Astrocyte (in vitro differentiated cells and primary cell): Measurements from ENCODE around the gene ZBTB37. TPM values are rescaled to one million over a fixed set of nuclear protein-coding genes. Genes with fewer than 3 reads are reported as not detected.

ENCODE experiments used
- DNase-seq: peaks from one replicate; pipeline ENCODE4 v3.0.0-alpha.2; 2010; ENCODE audit warnings: low read depth
- FAIRE-seq: peaks from 2 replicates; lab custom pipeline; 2011; peaks lifted over from hg19 to GRCh38; lab: Jason Lieb, UNC
- H2AFZ ChIP-seq: 2 replicates; pipeline ENCODE4 v1.6.0; 2012; ENCODE audit warnings: low read depth, low read length, inconsistent platforms
- H3K27ac ChIP-seq: 2 replicates; pipeline ENCODE4 v1.5.1; 2011; ENCODE audit warnings: low read depth, low read length, inconsistent platforms
- H3K27me3 ChIP-seq: 2 replicates; pipeline ENCODE4 v1.6.0; 2011; ENCODE audit warnings: low read length, inconsistent platforms; ENCODE audit not compliant: insufficient read depth
- H3K36me3 ChIP-seq: 2 replicates; pipeline ENCODE4 v1.5.1; 2011; ENCODE audit warnings: low read length, inconsistent platforms; ENCODE audit not compliant: insufficient read depth
- H3K4me1 ChIP-seq: 2 replicates; pipeline ENCODE4 v1.5.1; 2011; ENCODE audit warnings: low read length, inconsistent platforms; ENCODE audit not compliant: insufficient read depth
- H3K4me2 ChIP-seq: 2 replicates; pipeline ENCODE4 v1.6.0; 2012; ENCODE audit warnings: low read length, inconsistent platforms
- H3K4me3 ChIP-seq: 2 replicates; pipeline ENCODE4 v1.5.1; 2011; ENCODE audit warnings: low read depth, mild to moderate bottlenecking, low read length, inconsistent platforms; ENCODE audit not compliant: insufficient read depth
- H3K79me2 ChIP-seq: 2 replicates; pipeline ENCODE4 v1.6.0; 2012; ENCODE audit warnings: mild to moderate bottlenecking, low read length, inconsistent platforms; ENCODE audit not compliant: insufficient read depth
- H3K9ac ChIP-seq: 2 replicates; pipeline ENCODE4 v1.6.0; 2012; ENCODE audit warnings: mild to moderate bottlenecking, low read length, inconsistent platforms
- H3K9me3 ChIP-seq: 2 replicates; pipeline ENCODE4 v1.5.1; 2012; ENCODE audit warnings: low read depth, mild to moderate bottlenecking, low read length, inconsistent platforms; ENCODE audit not compliant: insufficient read depth
- H4K20me1 ChIP-seq: 2 replicates; pipeline ENCODE4 v1.6.0; 2012; ENCODE audit warnings: low read length, inconsistent platforms; ENCODE audit not compliant: insufficient read depth
- H3K27ac Mint-ChIP-seq: one replicate; pipeline ENCODE4 v1.8.0; 2021; ENCODE audit warnings: mild to moderate bottlenecking, mixed read lengths; ENCODE audit not compliant: unreplicated experiment
- H3K27me3 Mint-ChIP-seq: one replicate; pipeline ENCODE4 v1.8.0; 2021; ENCODE audit warnings: low read depth, mixed read lengths; ENCODE audit not compliant: unreplicated experiment
- H3K36me3 Mint-ChIP-seq: one replicate; pipeline ENCODE4 v1.8.0; 2021; ENCODE audit warnings: low read depth, mixed read lengths; ENCODE audit not compliant: unreplicated experiment
- H3K4me1 Mint-ChIP-seq: one replicate; pipeline ENCODE4 v1.8.0; 2021; ENCODE audit warnings: low read depth, mixed read lengths; ENCODE audit not compliant: unreplicated experiment
- H3K4me3 Mint-ChIP-seq: one replicate; pipeline ENCODE4 v1.8.0; 2021; ENCODE audit warnings: mild to moderate bottlenecking, moderate library complexity, mixed read lengths; ENCODE audit not compliant: unreplicated experiment
- H3K9me3 Mint-ChIP-seq: one replicate; pipeline ENCODE4 v1.8.0; 2021; ENCODE audit warnings: mild to moderate bottlenecking, mixed read lengths; ENCODE audit not compliant: unreplicated experiment
- CTCF ChIP-seq: IDR thresholded peaks from 2 replicates; pipeline ENCODE4 v1.5.1; 2011; ENCODE audit warnings: low read depth, mild to moderate bottlenecking, inconsistent platforms, low read length, moderate library complexity; ENCODE audit not compliant: insufficient read depth
- EZH2 ChIP-seq: IDR thresholded peaks from 2 replicates; pipeline ENCODE4 v1.6.1; 2012; ENCODE audit warnings: mild to moderate bottlenecking, low read length, inconsistent platforms; ENCODE audit not compliant: insufficient read depth
- total RNA-seq: library from RNA; stranded (reverse); gene quantifications from 2 replicates; pipeline ENCODE4 v1.2.1, GENCODE V29; 2021

The ZBTB37 gene
- total RNA-seq, 1 donor from 2014 or later, result 10.7 TPM

- H3K9ac ChIP-seq, result no peak overlapping the region
Measured at GRCh38 chr1:173870252-173871075, 2.3 kb downstream of the ZBTB37 start.

GRCh38 chr1:173871091-173871490 is 2.9 kb downstream of the ZBTB37 start:
- no peak overlapping the region for H3K4me3 Mint-ChIP-seq
- no peaks in the 10 kb centered on the region for H3K27me3 Mint-ChIP-seq
- H3K79me2 ChIP-seq, result peaks cover 31% of the 10 kb centered on the region

More at GRCh38 chr1:173870252-173871075, 2.3 kb downstream of the ZBTB37 start:
- H2AFZ ChIP-seq, result no peak overlapping the region
- Mint-ChIP-seq H3K27me3 (no peaks in the 10 kb centered on the region), H3K4me3 (no peak overlapping the region), H3K27ac (no peak overlapping the region), H3K36me3 (peaks cover 27% of the 10 kb centered on the region), H3K9me3 (no peaks in the 10 kb centered on the region), H3K4me1 (peaks cover 4% of the 10 kb centered on the region)
- H3K4me2 ChIP-seq, result no peak overlapping the region
- no peaks in the 10 kb centered on the region for H3K27me3 ChIP-seq
- TF ChIP-seq CTCF (no peak), EZH2 (no peak)
- no peaks in the 10 kb centered on the region for H3K9me3 ChIP-seq
- H3K79me2 ChIP-seq, result peaks cover 37% of the 10 kb centered on the region
- no peak for DNase-seq
- peaks cover 23% of the 10 kb centered on the region for H4K20me1 ChIP-seq
- H3K27ac ChIP-seq, result no peak overlapping the region
- no peak for FAIRE-seq
- H3K4me1 ChIP-seq, result peaks cover 2% of the 10 kb centered on the region
- no peak overlapping the region for H3K4me3 ChIP-seq
- H3K36me3 ChIP-seq, result peaks cover 24% of the 10 kb centered on the region

More at GRCh38 chr1:173871091-173871490, 2.9 kb downstream of the ZBTB37 start:
- peaks cover 3% of the 10 kb centered on the region for H3K4me1 Mint-ChIP-seq
- peaks cover 22% of the 10 kb centered on the region for H3K36me3 Mint-ChIP-seq
- H3K9me3 Mint-ChIP-seq, result no peaks in the 10 kb centered on the region
- Histone ChIP-seq H3K9ac (no peak overlapping the region), H3K27ac (no peak overlapping the region), H3K4me3 (no peak overlapping the region), H3K9me3 (no peaks in the 10 kb centered on the region), H3K4me1 (no peaks in the 10 kb centered on the region), H3K4me2 (no peak overlapping the region), H2AFZ (no peak overlapping the region), H3K36me3 (peaks cover 18% of the 10 kb centered on the region), H4K20me1 (peaks cover 17% of the 10 kb centered on the region), H3K27me3 (no peaks in the 10 kb centered on the region)
- TF ChIP-seq EZH2 (no peak), CTCF (no peak)
- DNase-seq (no peak), FAIRE-seq (no peak)
- no peak overlapping the region for H3K27ac Mint-ChIP-seq
